MCF 10A (cell line): ENCODE data around the gene TMEM179. TPM values are rescaled to one million over a fixed set of nuclear protein-coding genes. Genes with fewer than 3 reads are reported as not detected.

Source experiments
- BruUV-seq: library from RNA; stranded (reverse); fragments of 400-500 nt; replicated peaks from 2 replicates; lab custom pipeline; 2021; lab: Mats Ljungman, UMichigan
- CTCF ChIA-PET: fragments of 300-600 bp; sonication (Branson Sonifier 250); formaldehyde crosslinking; extraction: SDS; loops from one replicate; lab custom pipeline; 2021; ENCODE audit warnings: antibody characterized with exemption, inconsistent platforms; lab: Yijun Ruan, JAX
- POLR2A ChIA-PET: fragments of 300-600, 350-650 bp; sonication (Branson Sonifier 250); formaldehyde crosslinking; extraction: SDS; loops from one replicate; lab custom pipeline; 2020; ENCODE audit warnings: antibody characterized with exemption, inconsistent platforms; lab: Yijun Ruan, JAX
- DNase-seq: peaks from one replicate; pipeline ENCODE4 v3.0.0-alpha.2; 2018; ENCODE audit not compliant: unreplicated experiment
- H3K27ac Mint-ChIP-seq: one replicate; pipeline ENCODE4 v1.8.0; 2022; ENCODE audit warnings: mild to moderate bottlenecking, low read depth, mixed read lengths; ENCODE audit not compliant: unreplicated experiment
- H3K27me3 Mint-ChIP-seq: one replicate; pipeline ENCODE4 v1.8.0; 2022; ENCODE audit warnings: mixed read lengths; ENCODE audit not compliant: insufficient read depth, unreplicated experiment
- H3K36me3 Mint-ChIP-seq: one replicate; pipeline ENCODE4 v1.8.0; 2022; ENCODE audit warnings: mild to moderate bottlenecking, moderate library complexity, mixed read lengths; ENCODE audit not compliant: insufficient read depth, unreplicated experiment
- H3K4me1 Mint-ChIP-seq: one replicate; pipeline ENCODE4 v1.8.0; 2022; ENCODE audit warnings: mixed read lengths; ENCODE audit not compliant: insufficient read depth, unreplicated experiment
- H3K4me3 Mint-ChIP-seq: one replicate; pipeline ENCODE4 v1.8.0; 2022; ENCODE audit warnings: mild to moderate bottlenecking, moderate library complexity, mixed read lengths; ENCODE audit not compliant: unreplicated experiment
- H3K9me3 Mint-ChIP-seq: one replicate; pipeline ENCODE4 v1.8.0; 2022; ENCODE audit warnings: mixed read lengths; ENCODE audit not compliant: unreplicated experiment
- CTCF ChIP-seq: fragments of 200-600 bp; IDR thresholded peaks from one replicate; pipeline ENCODE4 v1.8.0; 2022; ENCODE audit warnings: antibody characterized with exemption, mild to moderate bottlenecking; ENCODE audit not compliant: unreplicated experiment
- intact Hi-C: fragments of 100-400 bp; cut with micrococcal nuclease; formaldehyde crosslinking; loops from 2 replicates; pipeline ENCODE4 v1.14.1; 2022
- total RNA-seq: library from RNA; stranded (reverse); gene quantifications from 2 replicates; pipeline ENCODE4 v1.2.3, GENCODE V29; 2022

Gene TMEM179
- total RNA-seq, 1 experiment from 2014 or later = not detected

- ChIA-PET POLR2A (no interaction called here), CTCF (interaction anchor here (1.2 to 2.2 kb wide), 2 partner anchors 9 kb away, joined by 3 to 17 read pairs; no protein-coding TSS in a partner anchor)
- H3K36me3 Mint-ChIP-seq = no peaks in the 10 kb centered on the region
- H3K27ac Mint-ChIP-seq = no peak overlapping the region
- intact Hi-C loops = no loop called here
- no peak for TF ChIP-seq CTCF
- H3K4me3 Mint-ChIP-seq = no peak overlapping the region
- DNase-seq = no peak
- H3K27me3 Mint-ChIP-seq = peaks cover 18% of the 10 kb centered on the region
- no TSS peak for BruUV-seq
- H3K4me1 Mint-ChIP-seq = no peaks in the 10 kb centered on the region
- no peaks in the 10 kb centered on the region for H3K9me3 Mint-ChIP-seq
These were observed 31.9 kb downstream of the TMEM179 start for GRCh38 chr14:104572668-104573067.

- ChIA-PET CTCF (interaction anchor here (1.2 to 2.2 kb wide), 2 partner anchors 8 to 9 kb away, joined by 3 to 17 read pairs; no protein-coding TSS in a partner anchor), POLR2A (no interaction called here)
- no peaks in the 10 kb centered on the region for H3K4me1 Mint-ChIP-seq
- no peaks in the 10 kb centered on the region for H3K9me3 Mint-ChIP-seq
- peaks cover 23% of the 10 kb centered on the region for H3K27me3 Mint-ChIP-seq
- DNase-seq = no peak
- no peaks in the 10 kb centered on the region for H3K36me3 Mint-ChIP-seq
- no peak overlapping the region for H3K4me3 Mint-ChIP-seq
- BruUV-seq = no TSS peak
- no peak for TF ChIP-seq CTCF
- intact Hi-C loops = no loop called here
- H3K27ac Mint-ChIP-seq = no peak overlapping the region
These were observed 32.4 kb downstream of the TMEM179 start for GRCh38 chr14:104572024-104572626.

- Mint-ChIP-seq H3K27me3 (peaks cover 32% of the 10 kb centered on the region), H3K4me1 (no peaks in the 10 kb centered on the region), H3K9me3 (no peaks in the 10 kb centered on the region), H3K36me3 (no peaks in the 10 kb centered on the region), H3K27ac (no peak overlapping the region), H3K4me3 (no peak overlapping the region)
- TF ChIP-seq CTCF = no peak
- no TSS peak for BruUV-seq
- ChIA-PET CTCF (interaction anchor here (1.0 kb wide), 1 partner anchor 494 kb away, joined by 3 read pairs; no protein-coding TSS in a partner anchor), POLR2A (no interaction called here)
- intact Hi-C loops = no loop called here
- DNase-seq = no peak
These were observed 33.3 kb downstream of the TMEM179 start for GRCh38 chr14:104571246-104571645.

GRCh38 chr14:104569435-104569834, 35.1 kb downstream of the TMEM179 start:
- TF ChIP-seq CTCF = no peak
- no peaks in the 10 kb centered on the region for H3K4me1 Mint-ChIP-seq
- CTCF ChIA-PET = interaction anchor here (0.6 kb wide), 3 partner anchors 14 to 492 kb away, joined by 3 read pairs; no protein-coding TSS in a partner anchor
- no peaks in the 10 kb centered on the region for H3K36me3 Mint-ChIP-seq
- H3K27me3 Mint-ChIP-seq = peaks cover 47% of the 10 kb centered on the region
- intact Hi-C loops = no loop called here
- POLR2A ChIA-PET = no interaction called here
- BruUV-seq = no TSS peak
- H3K9me3 Mint-ChIP-seq = no peaks in the 10 kb centered on the region
- no peak overlapping the region for H3K27ac Mint-ChIP-seq
- no peak overlapping the region for H3K4me3 Mint-ChIP-seq
- DNase-seq = no peak
